Skeletal muscle satellite cell (primary cell): ENCODE results near the gene CMIP.

Experiments used
- H3K27me3 ChIP-seq: 2 replicates; pipeline ENCODE4 v1.7.0; 2013; ENCODE audit warnings: low read length; ENCODE audit not compliant: control insufficient read depth, insufficient read depth
- H3K36me3 ChIP-seq: 2 replicates; pipeline ENCODE4 v1.7.0; 2013; ENCODE audit warnings: mild to moderate bottlenecking, control low read depth, low read length; ENCODE audit not compliant: insufficient read depth
- H3K4me1 ChIP-seq: 2 replicates; pipeline ENCODE4 v1.7.0; 2013; ENCODE audit warnings: low read length; ENCODE audit not compliant: control insufficient read depth, insufficient read depth
- H3K4me2 ChIP-seq: 2 replicates; pipeline ENCODE4 v1.7.0; 2013; ENCODE audit warnings: mild to moderate bottlenecking, low read length
- H3K4me3 ChIP-seq: 2 replicates; pipeline ENCODE4 v1.7.0; 2013; ENCODE audit warnings: low read length
- H3K9ac ChIP-seq: 2 replicates; pipeline ENCODE4 v1.7.0; 2013; ENCODE audit warnings: mild to moderate bottlenecking, low read depth, low read length, moderate library complexity
- H3K9me3 ChIP-seq: replicated peaks from 2 replicates; pipeline ENCODE4 v1.7.0; 2013; ENCODE audit warnings: mild to moderate bottlenecking, control low read depth, low read length

The CMIP gene

GRCh38 chr16:81424771-81425170 lies 19.8 kb upstream of the CMIP start:
- Histone ChIP-seq H3K4me1 (no peaks in the 10 kb centered on the region), H3K4me3 (no peak overlapping the region), H3K27me3 (no peaks in the 10 kb centered on the region), H3K4me2 (no peak overlapping the region), H3K9me3 (no peaks in the 10 kb centered on the region), H3K9ac (no peak overlapping the region), H3K36me3 (no peaks in the 10 kb centered on the region)

- Histone ChIP-seq H3K4me1 (peaks cover 12% of the 10 kb centered on the region), H3K9ac (no peak overlapping the region), H3K4me3 (no peak overlapping the region), H3K9me3 (no peaks in the 10 kb centered on the region), H3K27me3 (no peaks in the 10 kb centered on the region), H3K36me3 (no peaks in the 10 kb centered on the region), H3K4me2 (no peak overlapping the region)
These were observed 17.4 kb upstream of the CMIP start for GRCh38 chr16:81427219-81427618.

- no peaks in the 10 kb centered on the region for H3K27me3 ChIP-seq
- H3K4me2 ChIP-seq = no peak overlapping the region
- H3K9me3 ChIP-seq = no peaks in the 10 kb centered on the region
- peaks cover 15% of the 10 kb centered on the region for H3K4me1 ChIP-seq
- H3K4me3 ChIP-seq = no peak overlapping the region
- H3K9ac ChIP-seq = no peak overlapping the region
- no peaks in the 10 kb centered on the region for H3K36me3 ChIP-seq
These were observed 15.5 kb upstream of the CMIP start for GRCh38 chr16:81429045-81429521.

GRCh38 chr16:81431554-81432353 lies 12.9 kb upstream of the CMIP start:
- Histone ChIP-seq H3K4me2 (peak overlapping the region; percentile 61), H3K27me3 (no peaks in the 10 kb centered on the region), H3K9me3 (no peaks in the 10 kb centered on the region), H3K4me3 (peak overlapping the region; percentile 23), H3K9ac (peak overlapping the region; percentile 62), H3K4me1 (peaks cover 22% of the 10 kb centered on the region), H3K36me3 (no peaks in the 10 kb centered on the region)

- no peak overlapping the region for H3K4me3 ChIP-seq
These were observed 11.6 kb upstream of the CMIP start for GRCh38 chr16:81432937-81433557.

GRCh38 chr16:81435103-81435502 lies 9.5 kb upstream of the CMIP start:
- Histone ChIP-seq H3K9ac (no peak overlapping the region), H3K27me3 (peaks cover 10% of the 10 kb centered on the region), H3K9me3 (no peaks in the 10 kb centered on the region), H3K4me2 (no peak overlapping the region), H3K36me3 (no peaks in the 10 kb centered on the region), H3K4me1 (peaks cover 23% of the 10 kb centered on the region), H3K4me3 (no peak overlapping the region)

More at GRCh38 chr16:81432937-81433557, 11.6 kb upstream of the CMIP start:
- no peaks in the 10 kb centered on the region for H3K9me3 ChIP-seq
- H3K9ac ChIP-seq = no peak overlapping the region
- no peak overlapping the region for H3K4me2 ChIP-seq
- H3K36me3 ChIP-seq = no peaks in the 10 kb centered on the region
- peaks cover 23% of the 10 kb centered on the region for H3K4me1 ChIP-seq
- H3K27me3 ChIP-seq = no peaks in the 10 kb centered on the region

- Histone ChIP-seq H3K36me3 (no peaks in the 10 kb centered on the region), H3K4me2 (no peak overlapping the region), H3K27me3 (peaks cover 10% of the 10 kb centered on the region), H3K4me3 (no peak overlapping the region), H3K4me1 (peaks cover 23% of the 10 kb centered on the region), H3K9me3 (no peaks in the 10 kb centered on the region), H3K9ac (no peak overlapping the region)
These were observed 9.0 kb upstream of the CMIP start for GRCh38 chr16:81435567-81435966.

- H3K4me3 ChIP-seq = no peak overlapping the region
- H3K27me3 ChIP-seq = peaks cover 19% of the 10 kb centered on the region
- H3K4me2 ChIP-seq = no peak overlapping the region
- no peaks in the 10 kb centered on the region for H3K36me3 ChIP-seq
- peaks cover 18% of the 10 kb centered on the region for H3K4me1 ChIP-seq
- no peak overlapping the region for H3K9ac ChIP-seq
- H3K9me3 ChIP-seq = no peaks in the 10 kb centered on the region
These were observed 8.2 kb upstream of the CMIP start for GRCh38 chr16:81436386-81436785.

- H3K36me3 ChIP-seq = no peaks in the 10 kb centered on the region
- no peak overlapping the region for H3K4me3 ChIP-seq
- peaks cover 9% of the 10 kb centered on the region for H3K4me1 ChIP-seq
- H3K9ac ChIP-seq = no peak overlapping the region
- peaks cover 31% of the 10 kb centered on the region for H3K27me3 ChIP-seq
- no peaks in the 10 kb centered on the region for H3K9me3 ChIP-seq
- no peak overlapping the region for H3K4me2 ChIP-seq
These were observed 6.7 kb upstream of the CMIP start for GRCh38 chr16:81437865-81438264.

GRCh38 chr16:81440888-81441761 lies 3.5 kb upstream of the CMIP start:
- peaks cover 31% of the 10 kb centered on the region for H3K27me3 ChIP-seq
- no peaks in the 10 kb centered on the region for H3K9me3 ChIP-seq
- peaks cover 12% of the 10 kb centered on the region for H3K4me1 ChIP-seq
- H3K36me3 ChIP-seq = no peaks in the 10 kb centered on the region
- no peak overlapping the region for H3K4me3 ChIP-seq
- no peak overlapping the region for H3K9ac ChIP-seq
- no peak overlapping the region for H3K4me2 ChIP-seq

GRCh38 chr16:81442220-81442915 lies 2.2 kb upstream of the CMIP start:
- Histone ChIP-seq H3K36me3 (no peaks in the 10 kb centered on the region), H3K9ac (no peak overlapping the region), H3K4me1 (peaks cover 16% of the 10 kb centered on the region), H3K27me3 (peaks cover 31% of the 10 kb centered on the region), H3K9me3 (no peaks in the 10 kb centered on the region), H3K4me2 (no peak overlapping the region), H3K4me3 (no peak overlapping the region)
